ENCODE data around the gene KCND3.

- TF ChIP-seq CTCF (IDR thresholded peaks at IDR 0.05) (no peak), POLR2A (IDR thresholded peaks at IDR 0.05) (no peak)
Observed at GRCh38 chr1:111819566-111820263, 169.8 kb downstream of the KCND3 start.
